HG03045 (cell line): Measurements from ENCODE around the gene TRAPPC12.
"Not testable (repeated sequence)": the region's sequence is repeated elsewhere in the genome, so short reads cannot be mapped to it uniquely, and the experiment has no call there.

ENCODE experiments used
- ATAC-seq: cut with Tn5 transposase; IDR thresholded peaks from one replicate; pipeline ENCODE4 v1.9.1; 2021; ENCODE audit warnings: mild to moderate bottlenecking, moderate library complexity; ENCODE audit not compliant: unreplicated experiment

The TRAPPC12 gene

GRCh38 chr2:3379647-3380534 lies at the start of gene TRAPPC12:
Gene TRAPPC12, plus strand, starts transcription at chr2:3379694. Its CDS starts 7,930 bp downstream, at chr2:3387624.
- peak; percentile 79 for ATAC-seq

DNA sequence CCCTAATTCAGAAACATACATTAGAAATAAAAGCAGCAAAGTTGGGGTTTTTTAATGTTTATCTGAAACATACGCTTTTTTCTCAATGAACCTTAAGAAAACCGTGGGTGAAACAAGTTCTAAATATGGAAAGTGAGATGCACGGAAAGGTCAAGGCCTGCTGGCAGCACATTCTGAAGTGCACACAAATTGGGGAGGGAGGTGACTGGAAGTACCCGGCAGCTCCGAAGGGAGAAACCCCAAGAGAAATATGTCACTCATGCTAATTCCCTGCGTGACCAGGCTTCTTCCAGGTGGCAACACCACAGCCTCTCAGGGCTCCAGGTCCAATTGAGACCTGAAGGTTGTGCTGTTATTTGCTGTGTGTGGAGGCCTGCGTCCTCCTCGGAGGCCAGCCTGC lies 47.4 kb upstream of the TRAPPC12 start:
- ATAC-seq, result no peak

- ATAC-seq, result no peak
These were observed 44.8 kb upstream of the TRAPPC12 start for GRCh38 chr2:3334392-3335345.

- ATAC-seq, result no peak
These were observed 42.6 kb upstream of the TRAPPC12 start for GRCh38 chr2:3336844-3337243.

GRCh38 chr2:3338340-3338739 lies 41.2 kb upstream of the TRAPPC12 start:
- no peak for ATAC-seq

GRCh38 chr2:3340144-3340543 lies 39.4 kb upstream of the TRAPPC12 start:
- no peak for ATAC-seq

DNA sequence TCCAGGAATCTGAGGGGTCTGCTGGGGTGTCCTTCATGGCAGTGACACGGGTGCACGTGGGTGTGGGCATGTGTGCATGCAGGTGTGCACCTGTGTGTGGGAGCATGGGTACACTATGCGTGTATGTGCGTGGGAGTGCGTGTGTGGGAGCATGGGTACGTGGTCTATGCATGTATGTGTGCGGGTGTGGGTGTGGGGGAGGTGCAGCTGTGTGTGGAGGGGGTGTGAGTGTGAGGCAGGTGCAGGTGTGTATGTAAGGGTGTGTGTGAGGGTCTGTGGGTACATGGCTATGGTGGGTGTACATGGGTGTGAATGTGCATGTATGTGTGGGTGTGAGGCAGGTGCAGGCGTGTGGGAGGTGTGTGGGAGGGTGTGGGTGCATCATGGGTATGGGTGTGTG lies 38.2 kb upstream of the TRAPPC12 start:
- no peak for ATAC-seq

DNA sequence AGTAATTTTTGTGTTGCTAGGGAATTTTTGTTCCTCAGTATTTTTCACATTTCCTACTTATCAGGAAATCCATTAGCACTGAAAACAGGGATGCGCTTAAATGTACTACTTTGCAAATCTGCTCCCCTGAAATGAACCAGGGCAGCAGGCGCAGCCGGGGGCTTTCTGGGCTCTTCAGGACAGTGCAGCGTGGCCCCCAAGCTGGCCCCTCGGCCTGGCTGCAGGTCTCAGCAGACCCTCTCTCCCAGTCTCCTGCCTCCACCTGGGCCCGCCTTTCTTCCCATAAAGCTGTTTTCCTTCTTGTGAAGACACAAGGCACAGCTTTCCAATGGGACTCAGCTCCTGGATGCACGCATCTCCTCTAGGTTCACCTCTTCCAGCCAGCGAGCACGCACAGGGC lies 37.2 kb upstream of the TRAPPC12 start:
- no peak for ATAC-seq

DNA sequence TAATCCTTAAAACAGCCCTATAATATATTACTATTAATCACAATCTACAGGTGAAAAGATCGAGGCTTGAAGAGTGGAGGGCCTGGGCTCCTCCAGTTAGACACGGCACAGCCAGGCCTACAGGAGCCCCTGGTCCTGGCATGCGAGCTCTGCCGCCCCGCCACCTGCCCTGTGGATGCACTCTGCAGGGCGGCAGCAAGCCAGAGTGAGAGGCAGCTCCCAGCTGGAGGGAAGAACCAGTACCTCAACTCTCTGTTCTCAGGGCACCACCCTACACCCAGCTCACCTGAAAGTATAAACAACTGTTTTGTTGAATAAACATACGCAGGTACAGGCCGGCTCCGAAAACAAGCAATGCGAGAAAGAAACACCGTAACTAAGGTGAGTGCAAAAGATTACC lies 36.5 kb upstream of the TRAPPC12 start:
- ATAC-seq, result no peak

DNA sequence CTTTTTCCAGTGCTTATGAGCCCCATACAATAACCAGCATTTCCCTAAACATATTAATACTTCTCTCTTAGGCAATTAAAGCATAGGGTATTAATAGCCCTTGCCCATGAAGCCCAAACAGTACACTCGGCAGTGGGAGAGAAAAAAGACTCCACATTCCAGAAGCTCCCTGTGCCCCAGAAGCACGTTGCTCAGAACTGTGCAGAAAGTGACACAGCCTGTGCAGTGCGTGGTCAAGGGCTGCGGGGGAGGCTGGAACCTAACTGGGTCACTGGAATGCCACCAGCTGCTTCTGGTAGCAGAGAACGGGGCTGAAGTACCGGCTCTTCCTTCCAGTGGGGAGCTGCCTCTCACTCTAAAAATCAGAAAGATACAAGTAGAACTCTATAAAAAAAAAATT lies 34.6 kb upstream of the TRAPPC12 start:
- no peak for ATAC-seq

- no peak for ATAC-seq
These were observed 33.9 kb upstream of the TRAPPC12 start for GRCh38 chr2:3345621-3346020.

DNA sequence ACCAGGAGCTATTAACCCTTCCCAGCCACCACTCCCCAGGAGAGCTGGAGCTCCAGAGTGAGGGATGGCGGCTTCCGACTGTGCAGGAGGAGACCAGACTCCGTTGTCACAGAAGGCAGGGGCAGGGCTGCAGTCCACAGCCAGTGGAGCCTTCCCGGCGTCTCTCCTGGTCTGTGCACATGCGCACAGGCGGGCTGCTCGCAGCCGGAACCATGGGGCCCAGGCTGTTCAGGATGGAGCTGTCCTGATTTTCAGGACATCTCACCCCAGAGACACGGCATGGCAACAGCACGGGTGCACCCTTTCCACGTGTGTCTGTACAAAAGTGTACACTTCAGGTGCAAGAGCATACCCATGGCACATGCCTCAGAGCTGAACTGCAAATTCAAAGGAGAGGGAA lies 30.7 kb upstream of the TRAPPC12 start:
- ATAC-seq, result no peak

DNA sequence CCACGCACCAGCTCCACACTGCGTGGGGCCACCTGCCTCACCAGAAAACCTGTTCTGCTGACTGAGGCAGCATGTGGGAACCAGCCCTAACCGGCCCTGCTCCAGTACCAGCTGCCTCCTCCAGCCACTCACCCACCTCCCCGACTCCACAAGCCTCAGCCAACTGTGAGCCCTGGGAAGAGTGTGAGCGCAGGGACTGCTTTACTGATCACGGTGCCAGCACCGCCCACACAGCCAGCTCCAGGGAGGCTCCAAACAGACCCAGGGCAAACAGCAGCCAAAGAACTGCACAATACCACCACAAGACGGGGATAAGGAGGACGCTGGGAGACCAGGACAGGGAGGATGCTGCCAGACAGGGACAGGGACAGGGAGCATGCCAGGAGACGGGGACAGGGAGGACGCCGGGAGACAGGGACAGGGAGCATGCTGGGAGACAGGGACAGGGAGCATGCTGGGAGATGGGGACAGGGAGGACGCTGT lies 30.2 kb upstream of the TRAPPC12 start:
- ATAC-seq, result no peak

GRCh38 chr2:3354986-3355385 lies 24.5 kb upstream of the TRAPPC12 start:
- ATAC-seq, result no peak

DNA sequence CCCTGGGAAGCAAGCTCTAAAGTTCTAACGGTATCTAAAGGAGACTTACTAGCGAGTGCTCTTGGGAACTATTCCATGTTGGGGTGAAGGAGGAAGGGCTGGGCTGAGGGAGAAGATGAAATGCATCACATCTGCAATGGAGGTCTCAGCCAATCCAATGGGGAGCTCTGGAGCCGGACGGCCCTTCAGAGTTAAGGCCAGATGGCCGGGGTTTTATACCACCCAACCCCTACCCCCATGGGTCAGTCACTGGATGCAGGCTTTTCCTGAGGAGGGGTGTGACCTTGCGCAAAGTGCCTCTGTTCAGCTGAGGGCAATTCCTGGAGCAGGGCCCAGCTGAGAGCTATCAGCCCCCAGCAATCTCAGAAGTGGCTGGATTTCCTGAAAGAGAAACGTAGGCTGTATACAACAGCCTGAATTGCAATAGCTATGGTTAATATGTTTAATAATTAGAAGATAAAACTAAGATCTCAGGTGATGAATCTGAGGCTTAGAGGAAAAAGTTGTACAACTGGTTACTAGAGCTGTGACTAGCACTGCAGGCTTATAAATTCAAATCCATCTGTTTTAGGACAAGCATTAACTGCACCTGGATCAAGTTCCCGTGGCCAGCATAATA lies 23.4 kb upstream of the TRAPPC12 start:
- ATAC-seq, result no peak

- no peak for ATAC-seq
These were observed 22.7 kb upstream of the TRAPPC12 start for GRCh38 chr2:3356799-3357198.

DNA sequence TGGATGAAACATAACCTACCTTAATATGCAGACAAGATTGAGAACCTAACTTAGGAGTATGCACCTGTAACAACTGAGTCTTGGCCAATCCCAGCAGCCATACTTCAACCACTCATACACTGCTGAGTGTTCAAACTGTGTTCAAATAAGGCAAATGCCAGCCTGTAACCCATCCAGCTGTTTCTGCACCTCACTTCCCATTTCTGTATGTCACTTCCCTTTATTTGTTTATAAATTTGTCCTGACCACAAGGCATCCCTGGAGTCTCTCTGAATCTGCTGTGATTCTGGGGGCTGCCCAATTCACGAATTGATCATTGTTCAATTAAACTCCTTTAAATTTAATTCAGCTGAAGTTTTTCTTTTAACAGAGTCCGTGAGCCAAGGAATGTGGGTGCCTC lies 22.0 kb upstream of the TRAPPC12 start:
- ATAC-seq, result not testable (repeated sequence)

DNA sequence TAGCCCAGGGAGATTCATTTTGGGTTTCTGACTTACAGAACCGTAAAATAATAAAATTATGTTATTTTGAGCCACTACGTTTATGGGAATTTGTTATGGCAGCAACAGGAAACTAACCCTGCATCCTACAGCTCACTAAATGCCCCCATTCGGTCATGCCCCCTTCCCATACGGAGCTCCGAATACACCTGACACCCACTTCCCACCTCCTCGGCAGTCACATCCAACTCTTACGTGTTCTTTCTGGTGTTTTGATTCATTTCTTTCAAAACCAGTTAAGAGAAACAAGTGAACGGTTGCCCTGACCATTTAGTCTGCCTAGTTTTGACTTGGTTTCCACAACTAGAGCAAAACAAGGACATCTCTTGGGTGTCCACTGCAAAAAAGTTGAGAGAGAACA lies 21.6 kb upstream of the TRAPPC12 start:
- ATAC-seq, result no peak

DNA sequence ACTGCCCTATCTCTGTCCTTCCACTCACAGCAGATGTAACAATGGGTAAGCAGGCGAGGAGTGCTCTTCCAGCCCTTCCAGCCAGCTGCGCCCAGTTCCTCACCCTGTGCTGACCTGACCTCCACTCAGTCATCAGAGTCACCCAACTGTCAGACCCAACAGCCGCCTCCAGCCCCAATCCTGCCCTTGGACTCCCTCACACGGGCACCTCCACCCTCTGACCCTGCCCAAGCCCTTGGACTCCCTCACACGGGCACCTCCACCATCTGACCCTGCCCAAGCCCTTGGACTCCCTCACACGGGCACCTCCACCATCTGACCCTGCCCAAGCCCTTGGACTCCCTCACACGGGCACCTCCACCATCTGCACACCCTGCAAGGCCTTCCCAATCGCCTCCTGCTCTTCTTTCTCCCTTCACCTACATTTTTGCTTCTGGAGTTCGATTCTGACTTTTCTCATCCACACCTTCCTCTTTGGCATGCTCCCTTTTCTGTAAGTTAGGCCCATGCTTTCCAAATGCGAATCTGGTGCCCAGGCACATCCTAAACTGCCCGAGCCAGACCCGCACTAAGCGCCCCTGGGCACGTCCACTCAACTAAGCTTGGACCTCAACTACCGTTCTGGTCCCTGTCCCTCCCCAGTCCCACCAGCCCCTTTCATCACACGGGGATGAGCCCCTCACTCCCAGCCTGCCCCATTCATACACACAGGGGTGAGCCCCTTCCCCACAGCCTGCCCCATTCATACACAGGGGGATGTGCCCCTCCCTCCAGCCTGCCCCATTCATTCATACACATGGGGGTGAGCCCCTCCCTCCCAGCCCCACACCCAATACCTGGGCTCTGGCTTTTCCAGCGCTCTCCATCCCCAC lies 17.7 kb upstream of the TRAPPC12 start:
- no peak for ATAC-seq

GRCh38 chr2:3365219-3365618 lies 14.3 kb upstream of the TRAPPC12 start:
- no peak for ATAC-seq
